Measurements from ENCODE around the gene ADAM17. TPM values are rescaled to one million over a fixed set of nuclear protein-coding genes. Genes with fewer than 3 reads are reported as not detected.
"Not testable (repeated sequence)": the region's sequence is repeated elsewhere in the genome, so short reads cannot be mapped to it uniquely, and the experiment has no call there.

Gene ADAM17
- 20.3 TPM for polyA plus RNA-seq (2013, experiment 1 of 2)
- 22.8 TPM for polyA plus RNA-seq (2013, experiment 2 of 2)

DNA sequence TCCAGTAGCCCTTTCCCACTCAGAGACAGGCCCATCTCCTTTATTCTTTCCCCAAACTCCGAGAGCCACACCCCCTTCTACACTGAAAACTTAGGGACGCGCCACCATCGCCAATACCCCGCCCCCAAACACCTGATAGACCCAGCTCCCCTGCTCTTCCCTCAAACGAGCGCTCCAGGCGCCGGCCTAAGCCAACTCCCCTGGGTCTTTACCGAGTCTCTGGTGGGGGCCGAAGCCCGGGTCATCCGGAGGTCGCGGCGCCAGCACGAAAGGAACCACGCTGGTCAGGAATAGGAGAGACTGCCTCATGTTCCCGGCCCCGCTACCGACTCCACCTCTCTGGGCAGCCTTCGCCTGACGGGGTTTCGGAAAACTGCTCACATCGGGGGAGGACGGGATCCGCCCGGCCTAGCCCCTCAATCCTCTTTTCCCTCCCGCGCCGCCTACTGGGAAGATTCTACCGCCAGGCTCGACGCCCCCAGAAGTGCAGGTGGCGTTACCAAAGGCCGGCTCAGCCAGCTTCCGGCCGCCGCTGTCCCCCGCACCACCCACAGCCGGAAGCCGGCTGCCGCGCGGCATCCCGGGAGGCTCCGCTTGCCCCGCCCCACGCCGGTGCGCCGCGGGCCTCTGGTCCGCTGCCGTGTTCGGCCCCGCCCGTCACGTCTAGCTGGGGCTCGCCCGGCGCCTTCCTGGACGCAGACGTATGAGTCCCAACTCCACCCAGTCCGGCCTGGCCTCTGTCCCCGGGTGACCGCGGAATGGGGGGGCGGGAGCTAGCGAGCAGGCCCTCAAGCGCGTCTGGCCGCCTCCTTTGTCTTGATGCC, at the start of gene ADAM17:
Gene ADAM17, minus strand, starts transcription at position 534 of the 824 bp plus-strand sequence. Its CDS starts 225 bp downstream, at position 309.
- Histone ChIP-seq H3K27me3 (ENCODE audit: insufficient read depth, low read length) (no peaks in the 10 kb centered on the region), H3K4me1 (ENCODE audit: insufficient read depth, low read length) (peaks cover 25% of the 10 kb centered on the region), H3K36me3 (ENCODE audit: insufficient read depth, low read length) (0 out of 2 replicates have a peak, but pooled peaks cover 8% of the 10 kb centered on the region), H3K4me3 (ENCODE audit: low read length) (peak within 1 kb of the TSS; percentile 94), H3K27ac (ENCODE audit: low read depth, low read length) (peak within 1 kb of the TSS; percentile 97), H3K9me3 (ENCODE audit: insufficient read depth, low read depth, low read length) (no peaks in the 10 kb centered on the region), H3K9ac (ENCODE audit: low read depth, low read length) (peak within 1 kb of the TSS; percentile 94)
- WGBS = under 1% methylated on average over 73 of the region's 73 CpGs

DNA sequence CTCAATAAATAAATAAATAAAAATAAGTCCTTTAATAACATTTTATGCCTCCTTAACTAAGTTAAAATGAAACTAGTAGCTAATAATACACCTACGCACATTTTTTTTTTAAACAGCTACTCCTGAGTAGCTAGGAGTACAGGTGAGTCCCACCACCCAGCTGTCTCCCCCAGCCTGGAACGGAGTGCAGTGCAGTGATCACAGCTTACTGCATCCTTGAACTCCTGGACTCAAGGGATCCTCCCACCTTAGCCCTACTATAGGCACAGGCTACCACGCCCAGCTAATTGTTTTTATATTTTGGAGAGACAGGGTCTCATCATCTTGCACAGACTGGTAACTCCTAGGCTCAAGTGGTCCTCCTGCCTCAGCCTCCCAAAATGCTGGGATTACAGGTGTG, 46.8 kb upstream of the ADAM17 start:
- WGBS = 92% methylated on average over 3 of the region's 3 CpGs
- Histone ChIP-seq H3K27me3 (ENCODE audit: insufficient read depth, low read length) (no peaks in the 10 kb centered on the region), H3K4me3 (ENCODE audit: low read length) (no peak overlapping the region), H3K27ac (ENCODE audit: low read depth, low read length) (no peak overlapping the region), H3K4me1 (ENCODE audit: insufficient read depth, low read length) (no peaks in the 10 kb centered on the region), H3K36me3 (ENCODE audit: insufficient read depth, low read length) (peaks cover 45% of the 10 kb centered on the region), H3K9ac (ENCODE audit: low read depth, low read length) (no peak overlapping the region), H3K9me3 (ENCODE audit: insufficient read depth, low read depth, low read length) (peaks cover 15% of the 10 kb centered on the region)

DNA sequence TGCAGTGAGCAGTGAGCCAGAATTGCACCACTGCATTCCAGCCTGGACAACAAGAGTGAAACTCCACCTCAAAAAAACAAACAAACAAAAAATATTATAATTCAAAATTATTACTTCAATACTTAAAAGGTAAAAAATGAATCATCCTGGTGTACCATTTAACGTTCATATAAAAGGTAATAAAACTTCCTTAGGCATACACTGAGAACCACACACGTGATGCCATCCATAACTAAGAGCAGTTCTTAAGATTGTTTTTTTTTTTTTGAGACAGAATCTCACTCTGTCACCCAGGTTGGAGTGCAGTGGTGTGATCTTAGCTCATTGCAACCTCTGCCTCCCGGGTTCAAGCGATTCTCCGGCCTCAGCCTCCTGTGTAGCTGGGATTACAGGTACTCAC, 45.8 kb upstream of the ADAM17 start:
- WGBS = 97% methylated on average over 5 of the region's 5 CpGs
- no peaks in the 10 kb centered on the region for H3K4me1 ChIP-seq (ENCODE audit: insufficient read depth, low read length)
- peaks cover 15% of the 10 kb centered on the region for H3K9me3 ChIP-seq (ENCODE audit: insufficient read depth, low read depth, low read length)
- peaks cover 45% of the 10 kb centered on the region for H3K36me3 ChIP-seq (ENCODE audit: insufficient read depth, low read length)
- H3K27ac ChIP-seq (ENCODE audit: low read depth, low read length) = no peak overlapping the region
- H3K4me3 ChIP-seq (ENCODE audit: low read length) = no peak overlapping the region
- no peaks in the 10 kb centered on the region for H3K27me3 ChIP-seq (ENCODE audit: insufficient read depth, low read length)
- no peak overlapping the region for H3K9ac ChIP-seq (ENCODE audit: low read depth, low read length)

DNA sequence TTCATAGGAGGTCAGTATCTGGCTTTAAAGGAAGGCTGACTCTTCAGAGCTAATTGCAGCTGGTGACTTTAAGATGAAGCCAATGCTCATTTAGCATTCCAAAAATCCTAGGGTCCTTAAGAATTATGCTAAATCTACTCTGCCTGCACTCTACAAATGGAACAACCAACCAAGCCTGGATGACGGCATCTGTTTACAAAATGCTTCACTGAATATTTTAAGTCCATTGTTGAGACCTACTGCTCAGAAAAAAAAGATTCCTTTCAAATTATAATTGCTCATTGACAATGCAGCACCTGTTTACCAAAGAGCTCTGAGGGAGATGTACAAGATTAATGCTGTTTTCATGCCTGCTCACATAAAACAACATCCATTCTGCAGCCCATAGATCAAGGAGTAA, 43.8 kb upstream of the ADAM17 start:
- 92% methylated on average over 1 of the region's 1 CpG for WGBS
- Histone ChIP-seq H3K4me1 (ENCODE audit: insufficient read depth, low read length) (peaks cover 14% of the 10 kb centered on the region), H3K9me3 (ENCODE audit: insufficient read depth, low read depth, low read length) (peaks cover 15% of the 10 kb centered on the region), H3K27me3 (ENCODE audit: insufficient read depth, low read length) (no peaks in the 10 kb centered on the region), H3K4me3 (ENCODE audit: low read length) (no peak overlapping the region), H3K27ac (ENCODE audit: low read depth, low read length) (no peak overlapping the region), H3K9ac (ENCODE audit: low read depth, low read length) (no peak overlapping the region), H3K36me3 (ENCODE audit: insufficient read depth, low read length) (peaks cover 45% of the 10 kb centered on the region)

DNA sequence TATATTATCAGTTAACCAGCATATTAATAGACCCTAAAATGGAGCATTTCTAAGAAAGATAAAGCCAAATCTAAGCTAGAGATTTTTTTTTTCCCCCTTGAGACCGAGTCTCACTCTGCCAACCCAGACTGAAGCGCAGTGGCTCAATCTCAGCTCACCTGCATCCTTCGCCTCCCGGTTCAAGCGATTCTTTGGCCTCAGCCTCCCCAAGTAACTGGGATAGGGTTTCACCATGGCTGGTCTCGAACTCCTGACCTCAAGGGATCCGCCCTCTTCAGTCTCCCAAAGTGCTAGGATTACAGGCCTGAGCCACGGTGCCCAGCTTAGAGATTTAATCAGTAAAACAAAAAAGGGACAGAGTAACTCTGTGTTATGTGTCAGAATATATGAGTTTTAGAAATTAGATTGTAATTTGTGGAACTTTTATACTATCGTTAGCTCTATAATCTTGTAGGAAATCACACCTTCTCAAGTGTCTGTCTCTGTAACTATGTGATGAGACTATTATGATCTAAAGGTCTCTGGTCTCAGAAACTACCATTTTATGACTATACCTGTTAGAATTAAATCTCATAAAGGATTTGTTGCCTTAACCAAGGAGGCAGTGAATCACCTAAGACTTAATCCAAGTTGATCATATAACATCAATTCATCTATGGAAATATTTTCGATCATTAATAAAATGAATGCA, 41.1 kb upstream of the ADAM17 start:
- 94% methylated on average over 10 of the region's 10 CpGs for WGBS
- peaks cover 47% of the 10 kb centered on the region for H3K36me3 ChIP-seq (ENCODE audit: insufficient read depth, low read length)
- H3K4me1 ChIP-seq (ENCODE audit: insufficient read depth, low read length) = peaks cover 16% of the 10 kb centered on the region
- H3K27ac ChIP-seq (ENCODE audit: low read depth, low read length) = no peak overlapping the region
- H3K4me3 ChIP-seq (ENCODE audit: low read length) = no peak overlapping the region
- H3K27me3 ChIP-seq (ENCODE audit: insufficient read depth, low read length) = no peaks in the 10 kb centered on the region
- no peak overlapping the region for H3K9ac ChIP-seq (ENCODE audit: low read depth, low read length)
- H3K9me3 ChIP-seq (ENCODE audit: insufficient read depth, low read depth, low read length) = peaks cover 15% of the 10 kb centered on the region

DNA sequence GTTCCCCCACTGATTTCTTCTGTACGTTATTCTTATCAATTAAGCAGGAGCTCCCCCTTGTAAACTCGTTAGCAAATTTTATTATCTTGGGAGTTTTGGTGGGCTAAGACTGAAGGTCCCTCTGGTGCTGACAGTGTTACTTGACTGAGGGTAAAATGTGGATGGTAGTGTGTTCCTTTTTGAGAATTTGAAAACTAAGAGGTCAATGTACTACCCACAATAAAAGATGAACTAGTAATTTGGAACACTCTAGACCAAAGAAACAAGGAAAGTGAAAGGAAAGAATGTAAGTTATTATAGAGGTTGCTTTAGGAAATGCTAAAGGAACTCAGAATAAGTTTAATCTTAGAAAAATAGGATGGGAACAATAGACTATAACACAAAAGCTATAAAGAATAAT, 40.1 kb upstream of the ADAM17 start:
- no peak overlapping the region for H3K9ac ChIP-seq (ENCODE audit: low read depth, low read length)
- peaks cover 48% of the 10 kb centered on the region for H3K36me3 ChIP-seq (ENCODE audit: insufficient read depth, low read length)
- peaks cover 16% of the 10 kb centered on the region for H3K4me1 ChIP-seq (ENCODE audit: insufficient read depth, low read length)
- no peak overlapping the region for H3K4me3 ChIP-seq (ENCODE audit: low read length)
- no peaks in the 10 kb centered on the region for H3K27me3 ChIP-seq (ENCODE audit: insufficient read depth, low read length)
- WGBS = 70% methylated on average over 1 of the region's 2 CpGs
- H3K27ac ChIP-seq (ENCODE audit: low read depth, low read length) = no peak overlapping the region
- H3K9me3 ChIP-seq (ENCODE audit: insufficient read depth, low read depth, low read length) = peaks cover 14% of the 10 kb centered on the region

DNA sequence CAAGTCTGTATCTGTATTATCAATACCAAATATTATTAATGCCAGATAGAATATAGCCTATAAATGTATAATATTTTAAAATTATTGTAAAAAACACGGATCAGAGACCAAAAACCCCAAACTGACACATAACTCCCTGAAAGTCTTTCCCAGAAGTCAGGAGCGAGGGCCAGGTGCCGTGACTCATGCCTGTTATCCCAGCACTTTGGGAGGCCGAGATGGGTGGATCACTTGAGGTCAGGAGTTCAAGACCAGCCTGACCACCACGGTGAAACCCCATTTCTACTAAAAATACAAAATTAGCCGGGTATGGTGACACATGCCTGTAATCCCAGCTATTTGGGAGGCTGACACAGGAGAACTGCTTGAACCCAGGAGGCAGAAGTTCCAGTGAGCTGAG, 39.6 kb upstream of the ADAM17 start:
- H3K9me3 ChIP-seq (ENCODE audit: insufficient read depth, low read depth, low read length) = peaks cover 12% of the 10 kb centered on the region
- H3K36me3 ChIP-seq (ENCODE audit: insufficient read depth, low read length) = peaks cover 49% of the 10 kb centered on the region
- H3K27ac ChIP-seq (ENCODE audit: low read depth, low read length); H3K27me3 ChIP-seq (ENCODE audit: insufficient read depth, low read length); H3K9ac ChIP-seq (ENCODE audit: low read depth, low read length); H3K4me3 ChIP-seq (ENCODE audit: low read length): not testable (repeated sequence)
- peaks cover 16% of the 10 kb centered on the region for H3K4me1 ChIP-seq (ENCODE audit: insufficient read depth, low read length)
- 84% methylated on average over 6 of the region's 6 CpGs for WGBS

DNA sequence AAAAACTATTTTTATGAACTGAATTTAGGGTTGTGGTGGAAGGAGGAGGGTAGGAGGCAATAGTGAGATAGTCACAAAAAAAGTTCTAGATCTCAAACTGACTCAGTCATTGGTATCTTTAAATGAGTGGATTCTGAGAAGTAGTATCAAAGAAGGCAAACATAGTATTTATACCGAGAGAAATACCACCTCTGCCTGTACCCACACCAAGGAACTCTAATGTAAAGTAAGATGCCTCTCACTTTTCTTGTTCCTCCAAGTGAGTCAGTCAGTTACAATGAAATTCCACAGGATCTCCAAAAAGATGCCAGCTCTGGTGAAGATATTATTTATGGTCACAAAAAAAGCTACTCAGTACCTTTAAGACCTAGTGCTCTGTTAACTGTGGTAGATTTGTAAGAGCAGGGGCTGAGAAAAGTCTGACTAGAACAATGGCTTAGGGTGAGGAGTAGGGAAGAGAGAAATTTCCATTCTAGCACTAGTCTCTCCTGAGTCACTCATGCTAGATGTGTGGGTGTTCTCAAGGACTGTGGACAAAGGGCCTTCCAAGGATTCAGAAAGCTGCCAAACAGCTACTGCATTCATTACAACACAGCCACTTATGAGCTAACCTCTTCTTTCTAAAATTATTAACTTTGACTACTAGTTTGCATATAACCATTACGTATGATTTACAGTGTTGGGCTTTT, 38.9 kb upstream of the ADAM17 start:
- Histone ChIP-seq H3K9ac (ENCODE audit: low read depth, low read length) (no peak overlapping the region), H3K4me3 (ENCODE audit: low read length) (no peak overlapping the region), H3K4me1 (ENCODE audit: insufficient read depth, low read length) (peaks cover 16% of the 10 kb centered on the region), H3K27ac (ENCODE audit: low read depth, low read length) (peak overlapping the region; percentile 21; the same call in 1 of the 2 replicates), H3K36me3 (ENCODE audit: insufficient read depth, low read length) (peaks cover 49% of the 10 kb centered on the region), H3K27me3 (ENCODE audit: insufficient read depth, low read length) (no peaks in the 10 kb centered on the region), H3K9me3 (ENCODE audit: insufficient read depth, low read depth, low read length) (peaks cover 5% of the 10 kb centered on the region)
- WGBS = 100% methylated on average over 2 of the region's 2 CpGs

DNA sequence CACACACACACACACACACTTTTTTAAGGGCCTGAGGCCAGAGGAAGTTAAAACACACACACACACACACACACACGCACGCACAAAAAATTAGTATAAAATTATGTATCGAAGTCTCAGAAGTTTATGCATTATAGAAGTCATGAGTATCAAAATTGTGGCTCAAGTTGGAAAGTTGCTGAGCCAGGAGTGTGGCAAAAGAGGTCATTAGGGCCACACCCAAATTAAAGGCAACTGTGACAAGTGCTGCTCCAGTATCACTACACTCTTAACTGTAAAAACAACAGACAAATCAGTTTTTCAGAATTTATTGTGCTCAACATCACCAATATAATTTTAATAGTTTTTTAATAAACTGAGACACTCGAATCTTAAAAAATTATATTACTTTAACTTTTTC, 38.3 kb upstream of the ADAM17 start:
- Histone ChIP-seq H3K36me3 (ENCODE audit: insufficient read depth, low read length) (peaks cover 49% of the 10 kb centered on the region), H3K27ac (ENCODE audit: low read depth, low read length) (no peak overlapping the region)

DNA sequence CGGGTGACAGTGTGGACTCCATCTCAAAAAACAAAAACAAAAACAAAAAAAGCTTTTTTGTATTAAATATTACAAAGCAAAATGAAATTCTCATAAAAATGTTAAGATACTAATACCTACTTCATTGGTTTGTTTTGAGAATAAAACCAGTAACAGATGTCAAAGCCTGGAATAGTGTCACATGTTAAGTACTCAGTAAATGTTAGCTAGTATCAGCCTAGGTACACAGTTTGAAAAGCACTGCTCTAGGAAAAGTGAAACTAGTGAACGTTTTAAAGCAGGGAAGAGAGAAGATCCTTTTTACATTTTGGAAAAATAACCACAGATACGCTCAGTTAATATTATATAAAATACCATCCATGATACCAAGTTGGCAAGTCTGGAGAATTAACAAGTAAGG, 37.1 kb upstream of the ADAM17 start:
- Histone ChIP-seq H3K27ac (ENCODE audit: low read depth, low read length) (no peak overlapping the region), H3K9ac (ENCODE audit: low read depth, low read length) (no peak overlapping the region), H3K4me1 (ENCODE audit: insufficient read depth, low read length) (peaks cover 16% of the 10 kb centered on the region), H3K36me3 (ENCODE audit: insufficient read depth, low read length) (peaks cover 49% of the 10 kb centered on the region), H3K4me3 (ENCODE audit: low read length) (no peak overlapping the region), H3K27me3 (ENCODE audit: insufficient read depth, low read length) (no peaks in the 10 kb centered on the region), H3K9me3 (ENCODE audit: insufficient read depth, low read depth, low read length) (no peaks in the 10 kb centered on the region)
- 100% methylated on average over 1 of the region's 3 CpGs for WGBS

More for the DNA sequence above, 38.3 kb upstream of the ADAM17 start:
- Histone ChIP-seq H3K9ac (ENCODE audit: low read depth, low read length) (no peak overlapping the region), H3K27me3 (ENCODE audit: insufficient read depth, low read length) (no peaks in the 10 kb centered on the region), H3K9me3 (ENCODE audit: insufficient read depth, low read depth, low read length) (peaks cover under 1% of the 10 kb centered on the region; the same call in 1 of the 2 replicates), H3K4me1 (ENCODE audit: insufficient read depth, low read length) (peaks cover 16% of the 10 kb centered on the region), H3K4me3 (ENCODE audit: low read length) (no peak overlapping the region)
- whole genome bisulfite sequencing = 100% methylated on average over 3 of the region's 4 CpGs

DNA sequence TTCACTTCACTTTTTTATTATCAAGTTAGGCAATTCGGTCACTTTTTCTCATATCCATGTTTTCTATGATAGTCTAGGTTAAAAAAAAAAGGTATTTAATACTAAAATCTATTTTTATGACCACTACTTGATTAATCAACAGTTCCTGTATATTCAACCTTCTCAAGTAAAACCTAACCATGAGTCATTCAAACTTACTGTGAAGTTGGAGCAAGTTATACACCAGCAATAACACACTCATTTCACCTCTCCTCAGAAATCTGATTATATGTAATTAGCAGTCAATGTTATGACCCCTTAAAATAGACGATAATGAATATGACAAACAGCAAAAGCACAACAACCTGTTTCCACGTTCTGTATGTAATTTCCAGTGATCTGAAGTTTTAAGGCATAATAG, 35.0 kb upstream of the ADAM17 start:
- Histone ChIP-seq H3K9ac (ENCODE audit: low read depth, low read length) (no peak overlapping the region), H3K36me3 (ENCODE audit: insufficient read depth, low read length) (peaks cover 69% of the 10 kb centered on the region), H3K4me3 (ENCODE audit: low read length) (no peak overlapping the region), H3K27ac (ENCODE audit: low read depth, low read length) (no peak overlapping the region), H3K27me3 (ENCODE audit: insufficient read depth, low read length) (no peaks in the 10 kb centered on the region), H3K9me3 (ENCODE audit: insufficient read depth, low read depth, low read length) (no peaks in the 10 kb centered on the region), H3K4me1 (ENCODE audit: insufficient read depth, low read length) (peaks cover 13% of the 10 kb centered on the region)
- WGBS = 89% methylated on average over 3 of the region's 3 CpGs

All from HUES64 (cell line).